ENCODE measurements around the gene MYLIP. TPM values are rescaled to one million over a fixed set of nuclear protein-coding genes. Genes with fewer than 3 reads are reported as not detected.

Gene MYLIP
- total RNA-seq, 1 donor from 2014 or later: 5.7 TPM

DNA sequence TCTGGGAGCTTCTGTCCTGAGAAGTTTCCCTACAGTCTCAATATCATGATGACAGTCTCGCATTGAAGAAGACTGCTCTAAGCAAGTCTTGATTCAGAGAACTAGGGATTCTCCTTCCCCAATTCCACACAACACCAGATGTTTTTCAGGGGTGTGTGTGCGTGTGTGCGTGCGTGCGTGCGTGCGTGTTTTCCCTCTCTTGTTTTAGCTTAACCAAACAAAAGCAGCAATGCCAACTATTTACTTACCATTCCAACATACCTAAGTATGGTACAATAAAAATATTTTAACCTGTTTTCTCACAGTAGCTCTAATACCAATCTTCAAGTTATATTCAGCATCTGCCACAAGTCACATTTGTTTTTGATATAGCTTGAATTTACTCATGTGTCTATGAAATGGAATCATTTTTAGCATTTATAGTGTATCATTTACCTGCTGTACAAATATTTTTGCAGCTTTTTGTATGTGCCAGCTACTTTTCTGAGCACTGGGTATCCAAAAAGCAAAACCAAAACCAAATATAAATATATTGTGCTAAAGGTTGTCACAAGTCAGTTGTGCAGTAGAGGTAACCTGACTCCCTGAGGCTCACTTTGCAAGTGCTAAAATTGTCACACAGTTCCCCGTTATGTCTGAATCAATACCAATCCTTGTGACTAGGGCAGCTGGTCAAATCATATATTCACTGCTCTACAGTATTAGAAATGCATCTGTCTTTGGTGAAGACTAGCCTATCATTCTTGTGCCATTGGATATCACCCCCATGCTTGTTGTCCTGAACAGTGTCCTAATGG is 21.7 kb upstream of the MYLIP start:
- no peak for DNase-seq (ENCODE audit: low read depth)
- H3K4me3 ChIP-seq (ENCODE audit: low read depth, low read length): no peak overlapping the region
- TF ChIP-seq, protein P1, sequence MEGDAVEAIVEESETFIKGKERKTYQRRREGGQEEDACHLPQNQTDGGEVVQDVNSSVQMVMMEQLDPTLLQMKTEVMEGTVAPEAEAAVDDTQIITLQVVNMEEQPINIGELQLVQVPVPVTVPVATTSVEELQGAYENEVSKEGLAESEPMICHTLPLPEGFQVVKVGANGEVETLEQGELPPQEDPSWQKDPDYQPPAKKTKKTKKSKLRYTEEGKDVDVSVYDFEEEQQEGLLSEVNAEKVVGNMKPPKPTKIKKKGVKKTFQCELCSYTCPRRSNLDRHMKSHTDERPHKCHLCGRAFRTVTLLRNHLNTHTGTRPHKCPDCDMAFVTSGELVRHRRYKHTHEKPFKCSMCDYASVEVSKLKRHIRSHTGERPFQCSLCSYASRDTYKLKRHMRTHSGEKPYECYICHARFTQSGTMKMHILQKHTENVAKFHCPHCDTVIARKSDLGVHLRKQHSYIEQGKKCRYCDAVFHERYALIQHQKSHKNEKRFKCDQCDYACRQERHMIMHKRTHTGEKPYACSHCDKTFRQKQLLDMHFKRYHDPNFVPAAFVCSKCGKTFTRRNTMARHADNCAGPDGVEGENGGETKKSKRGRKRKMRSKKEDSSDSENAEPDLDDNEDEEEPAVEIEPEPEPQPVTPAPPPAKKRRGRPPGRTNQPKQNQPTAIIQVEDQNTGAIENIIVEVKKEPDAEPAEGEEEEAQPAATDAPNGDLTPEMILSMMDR (conservative IDR thresholded peaks at IDR 0.05; ENCODE audit: low read depth, low read length): no peak

DNA sequence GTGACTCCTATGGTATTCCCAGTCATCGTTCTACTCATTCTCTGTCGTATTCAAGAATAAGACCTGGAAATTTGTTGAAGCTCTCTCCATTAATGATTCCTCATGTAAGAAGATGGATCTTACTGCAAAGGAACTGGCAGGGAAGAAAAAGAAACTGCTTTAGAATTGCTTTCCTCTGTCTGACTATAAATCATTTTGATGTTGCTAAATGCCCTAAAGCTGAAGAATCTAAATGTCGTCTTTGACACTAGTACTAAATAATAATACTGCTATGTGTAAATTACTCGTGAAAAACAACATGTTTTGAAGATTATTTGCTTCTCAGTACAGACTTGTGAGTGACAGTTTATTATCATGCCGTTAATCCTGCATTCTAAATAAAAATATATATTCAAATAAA is 20.5 kb upstream of the MYLIP start:
- no peak overlapping the region for H3K4me3 ChIP-seq (ENCODE audit: low read depth, low read length)
- DNase-seq (ENCODE audit: low read depth): no peak
- TF ChIP-seq, protein P1 (conservative IDR thresholded peaks at IDR 0.05; ENCODE audit: low read depth, low read length): no peak

DNA sequence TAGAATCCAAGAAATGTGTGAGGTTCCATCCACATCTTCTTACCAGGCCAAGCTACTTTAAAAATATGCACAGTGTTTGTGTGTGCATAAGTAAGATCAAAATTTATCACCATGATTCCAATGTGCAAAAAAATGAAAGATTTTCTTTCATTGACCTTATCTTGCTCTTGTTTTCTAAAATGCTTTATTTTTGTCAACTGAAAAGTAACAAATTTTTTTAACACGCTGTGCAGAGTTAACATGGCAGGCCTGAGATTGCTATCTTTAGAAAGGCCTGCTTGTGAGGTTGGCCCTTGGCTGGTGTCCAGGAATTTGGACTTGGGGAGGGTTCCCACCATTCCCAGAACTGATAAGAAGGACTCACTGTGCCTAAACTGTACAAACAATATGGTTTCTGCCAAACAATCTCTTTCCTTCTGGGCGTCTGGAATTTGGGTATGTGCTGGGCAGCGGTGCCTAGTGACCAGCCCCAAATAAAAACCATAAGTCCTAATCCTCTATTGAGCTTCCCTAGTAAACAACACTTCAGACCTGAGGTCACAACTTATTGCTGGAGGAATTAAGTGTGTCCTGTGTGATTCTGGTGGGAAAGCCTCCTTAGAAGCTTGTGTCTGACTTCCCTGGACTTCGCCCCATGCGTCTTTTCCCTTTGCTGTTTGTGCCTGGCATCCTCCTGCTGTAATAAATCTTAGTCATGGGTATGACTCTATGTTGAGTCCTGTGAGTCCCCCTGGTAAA is 19.8 kb upstream of the MYLIP start:
- TF ChIP-seq, protein P1 (conservative IDR thresholded peaks at IDR 0.05; ENCODE audit: low read depth, low read length): no peak
- H3K4me3 ChIP-seq (ENCODE audit: low read depth, low read length): no peak overlapping the region
- no peak for DNase-seq (ENCODE audit: low read depth)

DNA sequence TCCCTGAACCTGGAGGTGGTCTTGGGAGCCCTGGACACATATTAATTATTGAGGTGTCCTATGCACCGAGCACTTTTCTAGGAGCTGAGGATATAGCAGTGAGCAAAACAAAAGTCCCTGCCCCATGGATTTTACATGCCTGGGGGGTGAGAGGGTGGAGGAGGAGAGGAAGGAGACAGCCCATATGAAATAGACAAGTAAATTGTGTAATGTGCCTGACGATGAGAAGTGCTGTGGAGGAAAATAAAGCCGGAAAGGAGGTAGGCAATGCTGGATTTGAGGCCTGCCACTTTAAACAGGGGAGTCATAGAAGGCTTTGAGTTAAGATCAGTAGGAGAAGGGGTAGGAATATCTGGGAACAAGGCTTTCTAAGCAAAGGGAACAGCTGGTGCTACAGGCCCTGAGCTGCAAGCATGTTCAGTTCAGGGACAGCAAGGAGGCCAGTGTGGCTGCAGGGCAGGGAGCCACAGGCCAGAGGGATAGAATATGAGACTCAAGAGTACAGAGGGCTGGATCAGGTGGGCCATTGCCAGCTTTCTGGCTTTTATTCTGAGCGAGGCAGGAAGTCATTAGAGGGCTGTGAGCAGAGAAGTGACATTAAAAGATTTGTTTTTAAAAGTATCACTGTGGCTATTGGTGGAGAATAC is 19.1 kb upstream of the MYLIP start:
- TF ChIP-seq, protein P1 (conservative IDR thresholded peaks at IDR 0.05; ENCODE audit: low read depth, low read length): no peak
- DNase-seq (ENCODE audit: low read depth): no peak
- H3K4me3 ChIP-seq (ENCODE audit: low read depth, low read length): no peak overlapping the region

DNA sequence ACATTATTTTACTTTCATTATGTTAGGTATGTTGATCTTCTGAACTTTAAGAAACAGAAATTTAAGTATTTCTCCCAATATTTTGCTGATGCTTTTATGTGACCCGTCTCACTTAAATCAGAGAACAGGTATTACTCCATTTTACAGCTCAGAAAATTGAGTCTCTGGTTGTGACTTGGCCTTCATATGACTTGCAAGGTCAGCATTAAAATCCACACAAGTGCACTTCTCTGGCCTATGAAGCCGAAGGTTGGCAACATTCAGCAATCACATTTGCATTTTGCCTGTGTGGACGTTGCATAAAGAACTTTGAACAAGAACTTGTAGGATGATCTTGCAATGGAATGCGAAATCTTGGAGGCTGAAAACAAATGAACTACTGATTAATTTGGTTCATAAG is 10.1 kb upstream of the MYLIP start:
- TF ChIP-seq, protein P1 (conservative IDR thresholded peaks at IDR 0.05; ENCODE audit: low read depth, low read length): no peak
- DNase-seq (ENCODE audit: low read depth): no peak
- no peak overlapping the region for H3K4me3 ChIP-seq (ENCODE audit: low read depth, low read length)

DNA sequence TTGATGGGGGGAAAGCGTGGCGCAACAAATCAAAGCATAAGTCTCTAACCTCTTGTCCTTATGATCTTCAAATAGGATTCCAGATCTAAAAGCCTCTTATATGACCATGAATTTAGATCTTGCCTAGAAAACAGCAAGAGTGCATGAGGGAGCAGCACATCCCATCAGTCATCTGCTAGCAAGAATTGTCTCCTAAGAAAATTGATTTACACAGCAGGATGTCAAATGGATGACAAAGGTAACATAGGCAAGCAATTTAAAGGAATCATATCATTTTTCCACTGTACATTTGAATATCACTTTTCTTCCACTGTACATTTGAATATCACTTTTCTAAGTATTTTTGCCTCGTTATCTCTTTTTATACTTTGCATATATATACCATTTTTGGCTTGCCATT is 7.5 kb upstream of the MYLIP start:
- H3K4me3 ChIP-seq (ENCODE audit: low read depth, low read length): no peak overlapping the region
- TF ChIP-seq, protein P1 (conservative IDR thresholded peaks at IDR 0.05; ENCODE audit: low read depth, low read length): no peak
- no peak for DNase-seq (ENCODE audit: low read depth)
